H1 (cell line): ENCODE data around the gene PRR23C. TPM values are rescaled to one million over a fixed set of nuclear protein-coding genes. Genes with fewer than 3 reads are reported as not detected.

Experiments
- CBX8 ChIP-seq: fragments of 300-800, 300-1000 bp; sonication (generic); IDR thresholded peaks from 2 replicates; pipeline ENCODE4 v1.7.1; 2016; ENCODE audit warnings: low read depth, low read length, borderline replicate concordance
- EGR1 ChIP-seq: IDR thresholded peaks from 2 replicates; pipeline ENCODE4 v1.6.1; 2011; ENCODE audit warnings: low read depth, low read length, borderline replicate concordance
- EP300 ChIP-seq, 2 experiments: IDR thresholded peaks; 1 replicate in 1 of 2; 2 replicates in 1 of 2; pipeline ENCODE4 v1.6.1; 2011 to 2012; ENCODE audit warnings: low read depth in 2 of 2, low read length in 2 of 2, mild to moderate bottlenecking in 2 of 2, borderline replicate concordance in 1 of 2, inconsistent platforms in 1 of 2, moderate library complexity in 1 of 2
- GTF2F1 ChIP-seq: IDR thresholded peaks from 2 replicates; pipeline ENCODE4 v1.6.1; 2012; ENCODE audit warnings: low read depth, low read length, improper control_type of control experiment, borderline replicate concordance
- RNF2 ChIP-seq: fragments of 200-900, 300-1000 bp; sonication (generic); IDR thresholded peaks from 2 replicates; pipeline ENCODE4 v1.7.1; 2016; ENCODE audit warnings: borderline replicate concordance, low read depth, mild to moderate bottlenecking, antibody characterized with exemption, low read length; ENCODE audit not compliant: poor library complexity, severe bottlenecking; ENCODE audit errors: missing control alignments
- SP1 ChIP-seq: IDR thresholded peaks from 2 replicates; pipeline ENCODE4 v1.6.1; 2011; ENCODE audit warnings: low read depth, low read length
- TAF7 ChIP-seq: optimal IDR thresholded peaks from 2 replicates; pipeline ENCODE3; 2011; ENCODE audit warnings: low read depth, mild to moderate bottlenecking, inconsistent platforms, low read length, moderate library complexity, borderline replicate concordance
- YY1 ChIP-seq: IDR thresholded peaks from 2 replicates; pipeline ENCODE4 v1.6.1; 2011; ENCODE audit warnings: low read depth, mild to moderate bottlenecking, low read length
- polyA plus RNA-seq, 7 experiments: library from polyadenylated mRNA; depleted of rRNA in 3 of 7; stranded (reverse) in 5 of 7; unstranded in 2 of 7; fragments of >200 nt in 5 of 7; fragments of 200-250 nt in 2 of 7; gene quantifications; 1 replicate in 5 of 7; 2 replicates in 1 of 7; 4 replicates in 1 of 7; pipeline versions ENCODE4 v1.2.1 to v1.2.3, GENCODE V29; 2011 to 2013; ENCODE audit warnings: missing spikeins in 2 of 7, mixed read lengths in 2 of 7
- total RNA-seq: library from RNA; stranded (reverse); fragmentation: NEBNext Ultra II Directional; extraction: Animal tissue kit (Norgen Biotek cat#: 25700); gene quantifications from 2 replicates; pipeline ENCODE4 v1.2.1, GENCODE V29; 2021
- TF ChIP-seq, protein P1 (sequence below), 3 experiments: IDR thresholded peaks; 1 replicate in 2 of 3; 2 replicates in 1 of 3; pipeline versions ENCODE4 v1.5.1 to v1.6.1; 2011; ENCODE audit warnings: low read length in 3 of 3, mild to moderate bottlenecking in 3 of 3, inconsistent platforms in 2 of 3, low read depth in 1 of 3, moderate library complexity in 1 of 3; ENCODE audit not compliant: insufficient read depth in 1 of 3; ENCODE audit errors: control extremely low read depth in 1 of 3

Gene PRR23C
- total and polyA plus RNA-seq, 2 of the 8 experiments (the other 6 are each of a cell fraction or from before 2014, with no cell fraction given) = not detected

DNA sequence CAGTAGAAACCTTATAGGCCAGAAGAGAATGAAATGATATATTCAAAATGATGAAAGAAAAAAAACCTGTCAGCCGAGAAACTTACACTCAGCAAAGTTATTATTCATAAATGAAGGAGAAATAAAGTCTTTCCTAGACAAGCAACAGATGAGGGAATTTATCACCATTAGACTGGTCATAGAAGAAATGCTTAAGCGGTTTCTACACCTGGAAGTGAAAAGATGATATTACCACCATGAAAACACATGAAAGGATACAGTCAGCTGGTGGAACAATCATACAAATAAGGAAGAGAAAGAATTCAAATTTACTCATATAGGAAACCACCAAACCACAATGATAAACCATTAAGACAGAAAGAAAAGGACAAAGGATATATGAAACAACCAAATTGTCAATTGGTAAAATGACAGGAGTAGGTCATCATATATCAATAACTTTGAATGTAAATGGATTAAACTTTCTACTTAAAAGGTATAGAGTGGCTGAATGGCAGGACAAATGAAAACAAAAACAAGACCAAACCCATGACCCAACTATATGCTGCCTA, 29.9 kb upstream of the PRR23C start (continued):
- TF ChIP-seq, protein P1, sequence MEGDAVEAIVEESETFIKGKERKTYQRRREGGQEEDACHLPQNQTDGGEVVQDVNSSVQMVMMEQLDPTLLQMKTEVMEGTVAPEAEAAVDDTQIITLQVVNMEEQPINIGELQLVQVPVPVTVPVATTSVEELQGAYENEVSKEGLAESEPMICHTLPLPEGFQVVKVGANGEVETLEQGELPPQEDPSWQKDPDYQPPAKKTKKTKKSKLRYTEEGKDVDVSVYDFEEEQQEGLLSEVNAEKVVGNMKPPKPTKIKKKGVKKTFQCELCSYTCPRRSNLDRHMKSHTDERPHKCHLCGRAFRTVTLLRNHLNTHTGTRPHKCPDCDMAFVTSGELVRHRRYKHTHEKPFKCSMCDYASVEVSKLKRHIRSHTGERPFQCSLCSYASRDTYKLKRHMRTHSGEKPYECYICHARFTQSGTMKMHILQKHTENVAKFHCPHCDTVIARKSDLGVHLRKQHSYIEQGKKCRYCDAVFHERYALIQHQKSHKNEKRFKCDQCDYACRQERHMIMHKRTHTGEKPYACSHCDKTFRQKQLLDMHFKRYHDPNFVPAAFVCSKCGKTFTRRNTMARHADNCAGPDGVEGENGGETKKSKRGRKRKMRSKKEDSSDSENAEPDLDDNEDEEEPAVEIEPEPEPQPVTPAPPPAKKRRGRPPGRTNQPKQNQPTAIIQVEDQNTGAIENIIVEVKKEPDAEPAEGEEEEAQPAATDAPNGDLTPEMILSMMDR (IDR thresholded peaks at IDR 0.05; ENCODE audit: control extremely low read depth in 1 of 3, insufficient read depth in 1 of 3, low read depth in 1 of 3, low read length in 3 of 3) = no peak
- TF ChIP-seq TAF7 (no peak), YY1 (no peak), GTF2F1 (no peak), CBX8 (no peak), SP1 (no peak), EGR1 (no peak), EP300 (IDR thresholded peaks at IDR 0.05; ENCODE audit: borderline replicate concordance in 1 of 2, low read depth in 2 of 2, low read length in 2 of 2) (no peak), RNF2 (no peak)
